OCI-LY3 (cell line): Measurements from ENCODE around the gene ZNF827.

ENCODE experiments used
- CTCF ChIP-seq: fragments of 200-600, 300-600 bp; sonication (generic); IDR thresholded peaks from 2 replicates; pipeline ENCODE4 v1.5.1; 2014; ENCODE audit warnings: antibody characterized with exemption, low read length, low read depth
- EZH2phosphoT487 ChIP-seq: fragments of 200-600 bp; shearing (Covaris generic); IDR thresholded peaks from 2 replicates; pipeline ENCODE4 v1.6.1; 2018; ENCODE audit warnings: antibody characterized with exemption, mixed run types, low read depth

GRCh38 chr4:145928748-145929147 lies 9.9 kb downstream of the ZNF827 start:
- TF ChIP-seq CTCF (no peak), EZH2phosphoT487 (no peak)
